ENCODE results near the gene PNMA6A.

Gene PNMA6A

DNA sequence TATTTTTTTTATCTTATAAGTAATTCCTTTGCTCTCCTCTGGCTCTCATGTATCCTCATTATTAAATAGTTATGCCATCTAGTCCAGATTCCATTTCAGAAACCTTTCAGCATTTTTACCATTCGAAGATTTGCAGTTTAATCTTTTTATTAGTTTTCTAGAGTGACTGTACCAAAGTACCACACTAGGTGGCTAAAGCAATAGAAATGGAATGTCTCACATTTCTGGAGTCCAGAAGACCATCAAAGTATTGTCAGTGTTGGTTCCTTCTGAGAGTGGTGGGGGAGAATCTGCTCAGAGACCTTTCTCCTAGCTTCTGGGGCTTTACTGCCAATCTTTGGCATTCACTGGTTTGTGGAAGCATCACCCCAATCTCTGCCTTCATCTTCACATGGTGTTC is 19.7 kb upstream of the PNMA6A start:
- TF ChIP-seq EZH2phosphoT487 (IDR thresholded peaks at IDR 0.05; ENCODE audit: low read length) (no peak), EZH2 (optimal IDR thresholded peaks at IDR 0.05; ENCODE audit: low read depth, low read length) (no peak)
- TF ChIP-seq, protein P1, sequence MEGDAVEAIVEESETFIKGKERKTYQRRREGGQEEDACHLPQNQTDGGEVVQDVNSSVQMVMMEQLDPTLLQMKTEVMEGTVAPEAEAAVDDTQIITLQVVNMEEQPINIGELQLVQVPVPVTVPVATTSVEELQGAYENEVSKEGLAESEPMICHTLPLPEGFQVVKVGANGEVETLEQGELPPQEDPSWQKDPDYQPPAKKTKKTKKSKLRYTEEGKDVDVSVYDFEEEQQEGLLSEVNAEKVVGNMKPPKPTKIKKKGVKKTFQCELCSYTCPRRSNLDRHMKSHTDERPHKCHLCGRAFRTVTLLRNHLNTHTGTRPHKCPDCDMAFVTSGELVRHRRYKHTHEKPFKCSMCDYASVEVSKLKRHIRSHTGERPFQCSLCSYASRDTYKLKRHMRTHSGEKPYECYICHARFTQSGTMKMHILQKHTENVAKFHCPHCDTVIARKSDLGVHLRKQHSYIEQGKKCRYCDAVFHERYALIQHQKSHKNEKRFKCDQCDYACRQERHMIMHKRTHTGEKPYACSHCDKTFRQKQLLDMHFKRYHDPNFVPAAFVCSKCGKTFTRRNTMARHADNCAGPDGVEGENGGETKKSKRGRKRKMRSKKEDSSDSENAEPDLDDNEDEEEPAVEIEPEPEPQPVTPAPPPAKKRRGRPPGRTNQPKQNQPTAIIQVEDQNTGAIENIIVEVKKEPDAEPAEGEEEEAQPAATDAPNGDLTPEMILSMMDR (IDR thresholded peaks at IDR 0.05; ENCODE audit: low read length) = no peak
- Histone ChIP-seq H3K27ac (ENCODE audit: low read length) (no peak overlapping the region), H3K27me3 (replicated peaks; ENCODE audit: insufficient read depth, low read length) (no peaks in the 10 kb centered on the region), H3F3A (ENCODE audit: insufficient read depth, low read length) (no peaks in the 10 kb centered on the region), H4K20me1 (ENCODE audit: insufficient read depth, low read length) (no peaks in the 10 kb centered on the region), H2AFZ (ENCODE audit: low read length) (no peak overlapping the region), H3K9me2 (replicated peaks; ENCODE audit: insufficient read depth, low read length) (no peaks in the 10 kb centered on the region), H3K4me2 (ENCODE audit: low read depth, low read length) (no peak overlapping the region), H3K4me3 (ENCODE audit: low read length) (no peak overlapping the region), H3K4me1 (ENCODE audit: low read length) (no peaks in the 10 kb centered on the region), H3K9ac (ENCODE audit: low read length) (no peak overlapping the region), H3K36me3 (replicated peaks; ENCODE audit: insufficient read depth, low read length) (no peaks in the 10 kb centered on the region), H3K9me3 (replicated peaks; ENCODE audit: insufficient read depth, low read length) (no peaks in the 10 kb centered on the region; the same call in 1 of the 2 replicates), H3K79me2 (ENCODE audit: low read length) (no peaks in the 10 kb centered on the region)
- DNase-seq = no peak

- Histone ChIP-seq H3K27me3 (replicated peaks; ENCODE audit: insufficient read depth, low read length) (no peaks in the 10 kb centered on the region), H3K79me2 (ENCODE audit: low read length) (no peaks in the 10 kb centered on the region), H3K4me2 (ENCODE audit: low read depth, low read length) (no peak within 1 kb of the TSS), H3F3A (ENCODE audit: insufficient read depth, low read length) (no peaks in the 10 kb centered on the region), H3K27ac (ENCODE audit: low read length) (no peak within 1 kb of the TSS), H3K36me3 (replicated peaks; ENCODE audit: insufficient read depth, low read length) (no peaks in the 10 kb centered on the region), H3K4me1 (ENCODE audit: low read length) (no peaks in the 10 kb centered on the region), H3K9me2 (replicated peaks; ENCODE audit: insufficient read depth, low read length) (no peaks in the 10 kb centered on the region), H3K9ac (ENCODE audit: low read length) (no peak within 1 kb of the TSS), H3K9me3 (replicated peaks; ENCODE audit: insufficient read depth, low read length) (no peaks in the 10 kb centered on the region), H2AFZ (ENCODE audit: low read length) (no peak within 1 kb of the TSS), H4K20me1 (ENCODE audit: insufficient read depth, low read length) (no peaks in the 10 kb centered on the region), H3K4me3 (ENCODE audit: low read length) (no peak within 1 kb of the TSS)
- DNase-seq = no peak
- TF ChIP-seq EZH2 (optimal IDR thresholded peaks at IDR 0.05; ENCODE audit: low read depth, low read length) = no peak
- TF ChIP-seq, protein P1 (IDR thresholded peaks at IDR 0.05; ENCODE audit: low read length) = no peak
- TF ChIP-seq EZH2phosphoT487 (IDR thresholded peaks at IDR 0.05; ENCODE audit: low read length) = no peak
Observed at GRCh38 chrX:153055871-153056749, 16.1 kb upstream of the PNMA6A start, which contains the start of gene PNMA3. TSS of gene PNMA3 (plus strand) at chrX:153056470. CDS start at chrX:153057056, 586 bp downstream.

DNA sequence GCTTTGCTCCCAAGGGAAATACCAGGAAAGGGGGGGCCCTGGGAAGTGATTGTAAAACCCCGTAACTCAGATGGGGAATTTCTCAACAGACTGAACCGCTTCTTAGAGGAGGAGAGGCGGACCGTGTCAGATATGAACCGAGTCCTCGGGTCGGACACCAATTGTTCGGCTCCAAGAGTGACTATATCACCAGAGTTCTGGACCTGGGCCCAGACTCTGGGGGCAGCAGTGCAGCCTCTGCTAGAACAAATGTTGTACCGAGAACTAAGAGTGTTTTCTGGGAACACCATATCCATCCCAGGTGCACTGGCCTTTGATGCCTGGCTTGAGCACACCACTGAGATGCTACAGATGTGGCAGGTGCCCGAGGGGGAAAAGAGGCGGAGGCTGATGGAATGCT is 15.0 kb upstream of the PNMA6A start:
- TF ChIP-seq EZH2 (optimal IDR thresholded peaks at IDR 0.05; ENCODE audit: low read depth, low read length) (no peak), EZH2phosphoT487 (IDR thresholded peaks at IDR 0.05; ENCODE audit: low read length) (no peak)
- TF ChIP-seq, protein P1 (IDR thresholded peaks at IDR 0.05; ENCODE audit: low read length) = no peak
- H3K9me2 ChIP-seq (replicated peaks; ENCODE audit: insufficient read depth, low read length) = no peaks in the 10 kb centered on the region
- no peaks in the 10 kb centered on the region for H3K9me3 ChIP-seq (replicated peaks; ENCODE audit: insufficient read depth, low read length)
- H3K4me3 ChIP-seq (ENCODE audit: low read length) = no peak overlapping the region
- H3K36me3 ChIP-seq (replicated peaks; ENCODE audit: insufficient read depth, low read length) = no peaks in the 10 kb centered on the region
- no peaks in the 10 kb centered on the region for H3F3A ChIP-seq (ENCODE audit: insufficient read depth, low read length)
- no peaks in the 10 kb centered on the region for H3K79me2 ChIP-seq (ENCODE audit: low read length)
- no peak overlapping the region for H2AFZ ChIP-seq (ENCODE audit: low read length)
- H3K4me2 ChIP-seq (ENCODE audit: low read depth, low read length) = no peak overlapping the region
- no peak for DNase-seq
- no peaks in the 10 kb centered on the region for H3K4me1 ChIP-seq (ENCODE audit: low read length)
- H4K20me1 ChIP-seq (ENCODE audit: insufficient read depth, low read length) = no peaks in the 10 kb centered on the region
- no peaks in the 10 kb centered on the region for H3K27me3 ChIP-seq (replicated peaks; ENCODE audit: insufficient read depth, low read length)
- no peak overlapping the region for H3K9ac ChIP-seq (ENCODE audit: low read length)
- no peak overlapping the region for H3K27ac ChIP-seq (ENCODE audit: low read length)

Data from MM.1S (cell line).